IPS-18c (cell line): ENCODE data around the gene GAK.

Experiments
- H3K4me3 ChIP-seq: 2 replicates; pipeline ENCODE4 v1.7.0; 2013; ENCODE audit warnings: low read depth, mild to moderate bottlenecking, low read length, moderate library complexity; ENCODE audit not compliant: insufficient read depth
- H3K9me3 ChIP-seq: one replicate; pipeline ENCODE4 v1.6.1; 2013; ENCODE audit warnings: mild to moderate bottlenecking, low read length, moderate library complexity; ENCODE audit not compliant: control insufficient read depth, insufficient read depth

GAK gene

GRCh38 chr4:837772-838171, 94.3 kb downstream of the GAK start:
- no peak overlapping the region for H3K4me3 ChIP-seq
- peaks cover 6% of the 10 kb centered on the region for H3K9me3 ChIP-seq

- Histone ChIP-seq H3K9me3 (peaks cover 6% of the 10 kb centered on the region), H3K4me3 (no peak overlapping the region)
These were observed 95.3 kb downstream of the GAK start for GRCh38 chr4:836750-837301.

GRCh38 chr4:836003-836511, 96.1 kb downstream of the GAK start:
- H3K9me3 ChIP-seq, result peaks cover 6% of the 10 kb centered on the region
- no peak overlapping the region for H3K4me3 ChIP-seq

GRCh38 chr4:835148-836002, 96.7 kb downstream of the GAK start:
- Histone ChIP-seq H3K9me3 (peaks cover 6% of the 10 kb centered on the region), H3K4me3 (no peak overlapping the region)

GRCh38 chr4:834368-835147, 97.6 kb downstream of the GAK start:
- Histone ChIP-seq H3K4me3 (no peak overlapping the region), H3K9me3 (peaks cover 6% of the 10 kb centered on the region)

- H3K9me3 ChIP-seq, result peaks cover 6% of the 10 kb centered on the region
- H3K4me3 ChIP-seq, result no peak overlapping the region
These were observed 98.3 kb downstream of the GAK start for GRCh38 chr4:833731-834367.

- H3K9me3 ChIP-seq, result peaks cover 6% of the 10 kb centered on the region
- H3K4me3 ChIP-seq, result no peak overlapping the region
These were observed 99.0 kb downstream of the GAK start for GRCh38 chr4:833156-833555.

- H3K4me3 ChIP-seq, result no peak overlapping the region
- H3K9me3 ChIP-seq, result peaks cover 3% of the 10 kb centered on the region
These were observed 99.6 kb downstream of the GAK start for GRCh38 chr4:832536-832935.

GRCh38 chr4:832108-832507, 100.0 kb downstream of the GAK start:
- no peak overlapping the region for H3K4me3 ChIP-seq
- no peaks in the 10 kb centered on the region for H3K9me3 ChIP-seq

GRCh38 chr4:831483-831805, 100.7 kb downstream of the GAK start:
- no peaks in the 10 kb centered on the region for H3K9me3 ChIP-seq
- no peak overlapping the region for H3K4me3 ChIP-seq

- Histone ChIP-seq H3K4me3 (no peak overlapping the region), H3K9me3 (no peaks in the 10 kb centered on the region)
These were observed 101.3 kb downstream of the GAK start for GRCh38 chr4:830601-831482.

GRCh38 chr4:829761-830600, 102.1 kb downstream of the GAK start:
- no peak overlapping the region for H3K4me3 ChIP-seq

GRCh38 chr4:829291-829690, 102.8 kb downstream of the GAK start:
- no peaks in the 10 kb centered on the region for H3K9me3 ChIP-seq
- no peak overlapping the region for H3K4me3 ChIP-seq

More at GRCh38 chr4:829761-830600, 102.1 kb downstream of the GAK start:
- H3K9me3 ChIP-seq, result no peaks in the 10 kb centered on the region

- no peak overlapping the region for H3K4me3 ChIP-seq
These were observed 103.4 kb downstream of the GAK start for GRCh38 chr4:828641-829271.

GRCh38 chr4:827209-828081, 104.7 kb downstream of the GAK start:
- no peak overlapping the region for H3K4me3 ChIP-seq
- H3K9me3 ChIP-seq, result no peaks in the 10 kb centered on the region

More at GRCh38 chr4:828641-829271, 103.4 kb downstream of the GAK start:
- no peaks in the 10 kb centered on the region for H3K9me3 ChIP-seq
